ENCODE measurements around the gene CNPY2.

GRCh38 chr12:56304276-56304675, 11.5 kb downstream of the CNPY2 start:
- no peak for TF ChIP-seq ZFP3 (CRISPR knock-in tag; IDR thresholded peaks at IDR 0.05)
- TF ChIP-seq ARNTL (CRISPR knock-in tag; IDR thresholded peaks at IDR 0.05; ENCODE audit: borderline replicate concordance, low read depth), result no peak
- no peak for TF ChIP-seq POU6F1 (CRISPR knock-in tag; IDR thresholded peaks at IDR 0.05; ENCODE audit: borderline replicate concordance, low read depth)
- TF ChIP-seq TOX (CRISPR knock-in tag; IDR thresholded peaks at IDR 0.05; ENCODE audit: borderline replicate concordance), result no peak
